GM10847 (cell line): Measurements from ENCODE around the gene CSAD.

ENCODE experiments used
- POLR2A ChIP-seq: IDR thresholded peaks from 2 replicates; pipeline ENCODE4 v1.6.1; 2011; ENCODE audit not compliant: insufficient read length; ENCODE audit errors: extremely low read depth

The CSAD gene

DNA sequence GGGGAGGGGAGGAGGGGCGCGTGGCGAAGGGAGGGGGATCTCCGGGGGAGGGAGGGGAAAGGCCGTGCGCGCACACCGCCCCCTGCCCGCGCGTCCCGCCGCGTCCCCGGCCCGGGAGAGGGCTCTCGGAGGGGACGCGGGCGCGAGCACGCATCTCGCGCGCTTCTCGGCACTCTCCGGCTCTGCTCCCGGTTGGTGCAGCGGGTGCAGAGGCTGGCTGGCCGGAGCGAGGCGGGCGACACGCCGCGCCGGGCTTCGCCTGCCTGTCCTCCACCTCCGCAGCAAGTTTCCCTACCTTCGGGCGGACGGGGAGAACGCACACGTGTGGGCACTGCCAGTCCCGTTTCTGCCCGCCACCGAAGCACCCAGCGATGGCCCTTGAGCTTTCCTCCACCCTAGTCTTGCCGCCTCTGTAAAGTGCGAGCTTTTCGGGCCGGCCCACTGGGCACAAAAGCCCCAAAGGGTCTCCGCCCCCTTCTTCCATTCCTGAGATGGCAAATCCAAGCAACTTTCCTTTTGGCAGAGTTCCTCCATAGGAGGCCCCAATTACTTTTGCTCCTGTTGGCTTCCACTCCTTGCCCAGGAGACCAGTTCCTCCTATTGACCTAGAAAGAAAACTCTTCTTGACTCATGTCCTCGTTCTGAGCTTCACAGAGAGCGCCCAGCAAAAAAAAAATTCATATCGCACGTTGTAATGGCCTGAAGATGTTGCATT is 363 bp upstream of the CSAD start:
- TF ChIP-seq POLR2A = no peak

DNA sequence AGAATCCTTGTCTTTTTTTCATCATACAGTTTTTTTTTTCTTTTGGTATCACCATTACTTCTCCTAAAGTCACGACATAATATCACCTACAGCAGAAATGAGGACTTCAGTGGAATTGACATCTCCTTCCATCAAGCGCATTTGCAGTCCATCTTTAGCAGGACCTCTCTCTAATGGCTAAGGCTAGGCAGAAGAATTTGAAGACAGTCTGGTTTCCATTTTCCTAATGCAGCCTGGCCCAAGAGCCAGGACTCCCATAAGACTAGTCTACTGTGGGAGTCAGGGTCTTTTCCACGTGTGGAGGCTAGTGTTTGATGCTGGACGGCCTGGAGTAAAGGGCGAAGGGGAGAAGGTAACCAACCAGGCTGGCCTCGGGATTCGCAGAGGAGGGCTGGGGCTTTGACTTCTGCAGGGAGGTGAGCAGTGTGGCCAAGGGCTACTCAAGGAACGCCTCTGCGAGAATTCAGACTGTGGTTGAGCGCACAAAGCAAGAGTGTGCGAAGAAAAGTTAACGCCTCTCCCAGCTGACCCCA is 972 bp downstream of the CSAD start:
- no peak for TF ChIP-seq POLR2A

- no peak for TF ChIP-seq POLR2A
Measured at GRCh38 chr12:53176750-53177149, 4.0 kb downstream of the CSAD start.

GRCh38 chr12:53174881-53175491 is 5.7 kb downstream of the CSAD start:
- TF ChIP-seq POLR2A = no peak

GRCh38 chr12:53173085-53173715 is 7.5 kb downstream of the CSAD start:
- TF ChIP-seq POLR2A = no peak

- TF ChIP-seq POLR2A = no peak
Measured at GRCh38 chr12:53172352-53172751, 8.4 kb downstream of the CSAD start.

GRCh38 chr12:53171725-53172329 is 8.9 kb downstream of the CSAD start:
- TF ChIP-seq POLR2A = no peak

GRCh38 chr12:53170876-53171724 is 9.6 kb downstream of the CSAD start:
- TF ChIP-seq POLR2A = no peak

- TF ChIP-seq POLR2A = no peak
Measured at GRCh38 chr12:53170215-53170614, 10.5 kb downstream of the CSAD start.

GRCh38 chr12:53169644-53170043 is 11.1 kb downstream of the CSAD start:
- TF ChIP-seq POLR2A = no peak

- no peak for TF ChIP-seq POLR2A
Measured at GRCh38 chr12:53166837-53167236, 13.9 kb downstream of the CSAD start.

DNA sequence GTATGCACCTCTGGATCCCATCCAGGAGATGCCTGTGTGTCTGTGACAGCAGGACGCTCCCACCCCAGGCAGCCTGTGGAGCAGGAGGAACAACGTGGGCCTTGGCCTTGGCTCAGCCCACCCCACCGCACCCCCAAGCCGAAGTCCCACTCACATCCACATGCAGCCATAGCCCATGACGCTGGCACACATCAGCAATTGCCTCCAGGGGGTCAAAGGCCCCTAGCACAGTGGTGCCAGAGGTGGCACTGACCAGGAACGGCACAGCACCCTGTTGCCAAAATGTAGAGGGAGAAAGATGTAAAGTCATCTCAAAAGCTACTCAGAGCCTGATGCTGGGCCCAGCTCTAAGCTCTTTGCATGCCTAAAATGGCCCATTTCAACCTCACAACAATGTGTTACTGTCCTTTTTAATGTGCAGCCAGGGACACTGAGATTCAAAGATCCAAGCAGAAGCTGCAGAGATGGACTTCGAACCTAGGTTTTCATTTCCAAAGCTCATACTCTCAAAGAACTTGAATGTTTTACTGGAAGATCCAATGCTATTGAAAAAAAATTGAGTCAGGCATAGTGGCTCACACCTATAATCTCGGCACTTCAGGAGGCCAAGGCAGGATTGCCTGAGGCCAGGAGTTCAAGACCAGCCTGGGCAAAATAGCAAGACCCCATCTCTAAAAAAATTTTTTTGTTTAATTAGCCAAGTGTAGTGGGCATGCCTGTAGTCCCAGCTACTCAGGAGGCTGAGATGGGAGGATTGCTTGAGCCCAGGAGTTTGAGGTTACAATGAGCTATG is 19.4 kb downstream of the CSAD start:
- TF ChIP-seq POLR2A = no peak

- TF ChIP-seq POLR2A = no peak
Measured at GRCh38 chr12:53160673-53161072, 20.1 kb downstream of the CSAD start.

- TF ChIP-seq POLR2A = no peak
Measured at GRCh38 chr12:53160000-53160399, 20.7 kb downstream of the CSAD start.
